Endodermal cell (in vitro differentiated cells): ENCODE data around the gene FAM120AOS. TPM values are rescaled to one million over a fixed set of nuclear protein-coding genes. Genes with fewer than 3 reads are reported as not detected.

Experiments used
- DNase-seq: peaks from one replicate; pipeline ENCODE4 v3.0.0-alpha.2; 2017
- H3K27ac ChIP-seq: 2 replicates; pipeline ENCODE4 v1.5.1; 2013; ENCODE audit warnings: mild to moderate bottlenecking, low read depth, low read length, moderate library complexity
- H3K27me3 ChIP-seq: 2 replicates; pipeline ENCODE4 v1.6.1; 2013; ENCODE audit warnings: mild to moderate bottlenecking, low read length, moderate library complexity; ENCODE audit not compliant: insufficient read depth, control insufficient read depth, poor library complexity, severe bottlenecking
- H3K36me3 ChIP-seq: 2 replicates; pipeline ENCODE4 v1.7.0; 2013; ENCODE audit warnings: mild to moderate bottlenecking, low read length, moderate library complexity; ENCODE audit not compliant: control insufficient read depth, insufficient read depth
- H3K4me1 ChIP-seq: one replicate; pipeline ENCODE4 v1.7.0; 2013; ENCODE audit warnings: low read length; ENCODE audit not compliant: control insufficient read depth, insufficient read depth
- H3K4me3 ChIP-seq: 2 replicates; pipeline ENCODE4 v1.5.1; 2013; ENCODE audit warnings: mild to moderate bottlenecking, low read length, moderate library complexity
- H3K9ac ChIP-seq: 2 replicates; pipeline ENCODE4 v1.6.1; 2013; ENCODE audit warnings: mild to moderate bottlenecking, low read length, moderate library complexity; ENCODE audit not compliant: poor library complexity, severe bottlenecking; ENCODE audit errors: extremely low read depth
- H3K9me3 ChIP-seq: 2 replicates; pipeline ENCODE4 v1.6.1; 2013; ENCODE audit warnings: mild to moderate bottlenecking, low read length, moderate library complexity; ENCODE audit not compliant: control insufficient read depth
- H3K27ac Mint-ChIP-seq: 2 replicates; pipeline ENCODE4 v1.8.0; 2020; ENCODE audit warnings: mixed read lengths
- H3K27me3 Mint-ChIP-seq: 2 replicates; pipeline ENCODE4 v1.8.0; 2021; ENCODE audit warnings: mild to moderate bottlenecking, mixed read lengths; ENCODE audit not compliant: insufficient read depth
- H3K36me3 Mint-ChIP-seq: 2 replicates; pipeline ENCODE4 v1.8.0; 2020; ENCODE audit warnings: low read depth, mixed read lengths
- H3K4me1 Mint-ChIP-seq: 2 replicates; pipeline ENCODE4 v1.8.0; 2020; ENCODE audit warnings: mixed read lengths
- H3K4me3 Mint-ChIP-seq: 2 replicates; pipeline ENCODE4 v1.8.0; 2020; ENCODE audit warnings: mild to moderate bottlenecking, moderate library complexity, mixed read lengths
- H3K9me3 Mint-ChIP-seq: 2 replicates; pipeline ENCODE4 v1.8.0; 2020; ENCODE audit warnings: mild to moderate bottlenecking, mixed read lengths
- CTCF ChIP-seq: fragments of 200-600 bp; sonication (generic); conservative IDR thresholded peaks from 2 replicates; pipeline ENCODE4 v1.5.0; 2021; ENCODE audit warnings: antibody characterized with exemption, mild to moderate bottlenecking
- WGBS, 2 experiments: methylation state at CpG; one replicate each; pipeline versions ENCODE4 v1.1.5 to v1.1.7; 2013; ENCODE audit warnings: missing lambda C conversion rate in 2 of 2, mixed read lengths in 1 of 2; ENCODE audit not compliant: insufficient coverage in 1 of 2, insufficient read length in 1 of 2; 5-methylcytosine and 5-hydroxymethylcytosine counted together
- total RNA-seq, 2 donors: library from RNA; stranded (reverse); fragmentation: NEBNext Ultra II Directional in 1 of 2; extraction: Animal tissue kit (Norgen Biotek cat#: 25700) in 1 of 2; gene quantifications; 2 replicates in 1 of 2; 3 replicates in 1 of 2; pipeline ENCODE4 v1.2.1, GENCODE V29; 2021

Gene FAM120AOS
- total RNA-seq, 2 donors from 2014 or later, result 44.9 to 47.0 TPM

GRCh38 chr9:93452710-93453046 is 703 bp downstream of the FAM120AOS start:
- no peak for DNase-seq
- WGBS, 2 experiments, result 0 to 2% methylated on average over 1 to 10 of the region's 10 CpGs
- H3K27ac Mint-ChIP-seq, result peak overlapping the region; percentile 31

GRCh38 chr9:93451849-93452709 is 1.3 kb downstream of the FAM120AOS start:
- H3K4me3 ChIP-seq, result peak overlapping the region; percentile 94
- H3K27ac ChIP-seq, result peak overlapping the region; percentile 84
- H3K27me3 ChIP-seq, result no peaks in the 10 kb centered on the region
- no peaks in the 10 kb centered on the region for H3K9me3 ChIP-seq
- Mint-ChIP-seq H3K9me3 (no peaks in the 10 kb centered on the region), H3K4me3 (peak overlapping the region; percentile 69), H3K4me1 (peaks cover 6% of the 10 kb centered on the region), H3K27ac (peak overlapping the region; percentile 96), H3K27me3 (no peaks in the 10 kb centered on the region), H3K36me3 (peaks cover 27% of the 10 kb centered on the region)
- DNase-seq, result peak; percentile 84
- peaks cover 32% of the 10 kb centered on the region for H3K36me3 ChIP-seq
- no peaks in the 10 kb centered on the region for H3K4me1 ChIP-seq
- peak overlapping the region; percentile 69 for H3K9ac ChIP-seq
- TF ChIP-seq CTCF, result peak; percentile 56
- WGBS, 2 experiments, result 0% methylated on average over 13 to 89 of the region's 92 CpGs

More at GRCh38 chr9:93452710-93453046, 703 bp downstream of the FAM120AOS start:
- Histone ChIP-seq H3K27me3 (no peaks in the 10 kb centered on the region), H3K36me3 (peaks cover 26% of the 10 kb centered on the region), H3K4me1 (no peaks in the 10 kb centered on the region), H3K27ac (peak overlapping the region; percentile 84), H3K4me3 (peak overlapping the region; percentile 94), H3K9me3 (no peaks in the 10 kb centered on the region), H3K9ac (peak overlapping the region; percentile 69)
- Mint-ChIP-seq H3K36me3 (peaks cover 21% of the 10 kb centered on the region), H3K4me1 (peaks cover 6% of the 10 kb centered on the region), H3K27me3 (no peaks in the 10 kb centered on the region), H3K4me3 (peak overlapping the region; percentile 69), H3K9me3 (no peaks in the 10 kb centered on the region)
- TF ChIP-seq CTCF, result no peak

GRCh38 chr9:93450945-93451815 is 2.2 kb downstream of the FAM120AOS start, which contains the start of gene FAM120A:
TSS of gene FAM120A (plus strand) at chr9:93451685. CDS start at chr9:93451916, 231 bp downstream.
- H3K9me3 Mint-ChIP-seq, result no peaks in the 10 kb centered on the region
- H3K27me3 ChIP-seq, result no peaks in the 10 kb centered on the region
- peaks cover 6% of the 10 kb centered on the region for H3K4me1 Mint-ChIP-seq
- peak within 1 kb of the TSS; percentile 87 for H3K4me3 Mint-ChIP-seq
- WGBS, 2 experiments, result 0% methylated on average over 35 to 98 of the region's 100 CpGs
- no peak for TF ChIP-seq CTCF
- H3K36me3 ChIP-seq, result peaks cover 34% of the 10 kb centered on the region
- H3K27me3 Mint-ChIP-seq, result no peaks in the 10 kb centered on the region
- H3K36me3 Mint-ChIP-seq, result peaks cover 33% of the 10 kb centered on the region
- no peaks in the 10 kb centered on the region for H3K4me1 ChIP-seq
- peak within 1 kb of the TSS; percentile 91 for H3K27ac ChIP-seq
- peak; percentile 85 for DNase-seq
- H3K9me3 ChIP-seq, result no peaks in the 10 kb centered on the region
- peak within 1 kb of the TSS; percentile 96 for H3K27ac Mint-ChIP-seq
- H3K9ac ChIP-seq, result peak within 1 kb of the TSS; percentile 72
- H3K4me3 ChIP-seq, result peak within 1 kb of the TSS; percentile 99
